HCT116 (cell line): Measurements from ENCODE around the gene FBXO31. TPM values are rescaled to one million over a fixed set of nuclear protein-coding genes. Genes with fewer than 3 reads are reported as not detected.

Experiments used
- ATAC-seq: fragments of 200-7000 bp; cut with Tn5 transposase; 2 replicates; pipeline ENCODE4 v1.9.1; 2020; ENCODE audit warnings: mild to moderate bottlenecking, moderate library complexity
- BruUV-seq: library from RNA; stranded (reverse); fragments of 400-500 nt; replicated peaks from 2 replicates; lab custom pipeline; 2021; lab: Mats Ljungman, UMichigan
- CTCF ChIA-PET: fragments of 300-600 bp; sonication (Branson Sonifier 250); formaldehyde crosslinking; loops from one replicate; lab custom pipeline; 2021; ENCODE audit warnings: antibody characterized with exemption; lab: Charles Lee
- POLR2A ChIA-PET: fragments of 300-600, 350-600 bp; sonication (Branson Sonifier 250); formaldehyde crosslinking; loops from one replicate; lab custom pipeline; 2021; ENCODE audit warnings: antibody characterized with exemption; lab: Charles Lee
- RAD21 ChIA-PET, 2 experiments: fragments of 300-600 bp; sonication (Branson Sonifier 250); formaldehyde crosslinking; loops; one replicate each; lab custom pipeline; 2023; ENCODE audit warnings: low total read pairs in 2 of 2; ENCODE audit not compliant: uncharacterized antibody in 2 of 2, unreplicated experiment in 2 of 2, low non-redundant PET in 1 of 2; lab: Charles Lee
- DNase-seq: peaks from one replicate; pipeline ENCODE4 v3.0.0-alpha.2; 2010; ENCODE audit warnings: low read depth, low spot score
- H2AFZ ChIP-seq: fragments of 200-600 bp; shearing (Covaris generic), sonication (generic); 2 replicates; pipeline ENCODE4 v1.6.1; 2017; ENCODE audit warnings: low read depth, mixed run types, mixed read lengths, antibody characterized with exemption, low read length; ENCODE audit not compliant: poor library complexity, severe bottlenecking
- H3K27ac ChIP-seq: 2 replicates; pipeline ENCODE4 v1.5.1; 2012; ENCODE audit warnings: low read depth, low read length
- H3K27me3 ChIP-seq: fragments of 200-600 bp; sonication (generic); 2 replicates; pipeline ENCODE4 v1.6.1; 2016; ENCODE audit warnings: mixed run types, low read length, mixed read lengths; ENCODE audit not compliant: insufficient read depth
- H3K36me3 ChIP-seq, 2 experiments: fragments of 200-500 bp in 1 of 2; fragments of 200-600 bp in 1 of 2; sonication (Bioruptor generic) in 1 of 2; sonication (generic) in 1 of 2; 2 replicates each; pipeline versions ENCODE4 v1.5.1 to v1.6.1; 2014 to 2016; ENCODE audit warnings: low read length in 2 of 2, inconsistent platforms in 1 of 2, mixed read lengths in 1 of 2, mixed run types in 1 of 2; ENCODE audit not compliant: insufficient read depth in 2 of 2, control insufficient read depth in 1 of 2
- H3K4me1 ChIP-seq, 2 experiments: fragments of 200-600 bp in 1 of 2; sonication (generic) in 1 of 2; 2 replicates each; pipeline versions ENCODE4 v1.5.1 to v1.6.1; 2012 to 2017; ENCODE audit warnings: low read length in 2 of 2, inconsistent platforms in 1 of 2, mild to moderate bottlenecking in 1 of 2, mixed read lengths in 1 of 2, mixed run types in 1 of 2, moderate library complexity in 1 of 2; ENCODE audit not compliant: insufficient read depth in 2 of 2, control insufficient read depth in 1 of 2
- H3K4me2 ChIP-seq: fragments of 200-600 bp; sonication (generic); 2 replicates; pipeline ENCODE4 v1.6.1; 2017; ENCODE audit warnings: mixed run types, low read length, mixed read lengths
- H3K4me3 ChIP-seq, 2 experiments: fragments of 200-600 bp in 1 of 2; sonication (generic) in 1 of 2; replicated peaks in 1 of 2; 2 replicates each; pipeline ENCODE4 v1.5.1; 2011 to 2016; ENCODE audit warnings: low read length in 2 of 2, control low read depth in 1 of 2, low read depth in 1 of 2, mild to moderate bottlenecking in 1 of 2, mixed read lengths in 1 of 2, mixed run types in 1 of 2
- H3K79me2 ChIP-seq: fragments of 200-600 bp; sonication (generic); 2 replicates; pipeline ENCODE4 v1.6.1; 2017; ENCODE audit warnings: mild to moderate bottlenecking, mixed run types, low read length, moderate library complexity, mixed read lengths; ENCODE audit not compliant: insufficient read depth
- H3K9ac ChIP-seq: fragments of 200-600 bp; sonication (generic); 2 replicates; pipeline ENCODE4 v1.6.1; 2016; ENCODE audit warnings: low read length, mixed read lengths
- H3K9me2 ChIP-seq: fragments of 200-600 bp; sonication (generic), shearing (Covaris generic); 2 replicates; pipeline ENCODE4 v1.6.1; 2017; ENCODE audit warnings: mixed run types, mild to moderate bottlenecking, moderate library complexity; ENCODE audit not compliant: insufficient read depth
- H3K9me3 ChIP-seq, 2 experiments: fragments of 200-500 bp in 1 of 2; fragments of 200-600 bp in 1 of 2; sonication (Bioruptor generic) in 1 of 2; sonication (generic) in 1 of 2; 2 replicates each; pipeline ENCODE4 v1.6.1; 2014 to 2017; ENCODE audit warnings: low read length in 2 of 2, mixed read lengths in 2 of 2, inconsistent platforms in 1 of 2, low read depth in 1 of 2, mild to moderate bottlenecking in 1 of 2, mixed run types in 1 of 2, moderate library complexity in 1 of 2; ENCODE audit not compliant: control insufficient read depth in 1 of 2, insufficient read depth in 1 of 2
- H4K20me1 ChIP-seq: fragments of 200-600 bp; sonication (generic), shearing (Covaris generic); 2 replicates; pipeline ENCODE4 v1.6.1; 2017; ENCODE audit warnings: mixed run types, mild to moderate bottlenecking, moderate library complexity; ENCODE audit not compliant: insufficient read depth
- CBX3 ChIP-seq: IDR thresholded peaks from 2 replicates; pipeline ENCODE4 v1.6.1; 2012; ENCODE audit warnings: low read depth
- CEBPB ChIP-seq: IDR thresholded peaks from 2 replicates; pipeline ENCODE4 v1.6.1; 2012; ENCODE audit warnings: low read depth
- ELF1 ChIP-seq: IDR thresholded peaks from 2 replicates; pipeline ENCODE4 v1.6.1; 2012; ENCODE audit warnings: low read depth, borderline replicate concordance
- FOSL1 ChIP-seq: IDR thresholded peaks from 2 replicates; pipeline ENCODE4 v1.6.1; 2012; ENCODE audit warnings: low read depth
- JUND ChIP-seq: IDR thresholded peaks from 2 replicates; pipeline ENCODE4 v1.6.1; 2012
- SIN3A ChIP-seq: IDR thresholded peaks from 2 replicates; pipeline ENCODE4 v1.6.1; 2012; ENCODE audit warnings: low read depth
- SP1 ChIP-seq: IDR thresholded peaks from 2 replicates; pipeline ENCODE4 v1.6.1; 2012; ENCODE audit warnings: low read depth
- SRF ChIP-seq: IDR thresholded peaks from 2 replicates; pipeline ENCODE4 v1.6.1; 2012; ENCODE audit warnings: low read depth
- TCF7L2 ChIP-seq: IDR thresholded peaks from 2 replicates; pipeline ENCODE4 v1.7.0; 2011; ENCODE audit warnings: borderline replicate concordance, inconsistent platforms; ENCODE audit not compliant: insufficient read depth, insufficient read length; ENCODE audit errors: extremely low read depth
- YY1 ChIP-seq: IDR thresholded peaks from 2 replicates; pipeline ENCODE4 v1.6.1; 2011; ENCODE audit warnings: low read length, low read depth, moderate library complexity, mild to moderate bottlenecking; ENCODE audit not compliant: insufficient replicate concordance; ENCODE audit errors: extremely low read depth
- ZFX ChIP-seq: fragments of 450-650 bp; IDR thresholded peaks from 2 replicates; pipeline ENCODE4 v1.6.1; 2017
- intact Hi-C: fragments of 100-400 bp; cut with micrococcal nuclease; formaldehyde crosslinking; loops from 2 replicates; pipeline ENCODE4 v1.10.0; 2022
- total RNA-seq: library from RNA; stranded (reverse); gene quantifications from one replicate; pipeline ENCODE4 v1.2.1, GENCODE V29; 2021; ENCODE audit not compliant: unreplicated experiment
- TF ChIP-seq, protein P1 (sequence below), 3 experiments: fragments of 200-600 bp in 1 of 3; sonication (generic) in 1 of 3; IDR thresholded peaks in 2 of 3; conservative IDR thresholded peaks in 1 of 3; 2 replicates each; pipeline ENCODE4 v1.5.1; 2012 to 2017; ENCODE audit warnings: low read depth in 2 of 3, low read length in 2 of 3, antibody characterized with exemption in 1 of 3, borderline replicate concordance in 1 of 3, control low read depth in 1 of 3, mild to moderate bottlenecking in 1 of 3, mixed read lengths in 1 of 3, mixed run types in 1 of 3, moderate library complexity in 1 of 3; ENCODE audit not compliant: insufficient read depth in 1 of 3
- TF ChIP-seq, protein P2 (sequence below): IDR thresholded peaks from 2 replicates; pipeline ENCODE4 v1.6.1; 2012
- TF ChIP-seq, protein P3 (sequence below): IDR thresholded peaks from 2 replicates; pipeline ENCODE4 v1.6.1; 2011; ENCODE audit warnings: mild to moderate bottlenecking, low read length, moderate library complexity; ENCODE audit not compliant: insufficient replicate concordance; ENCODE audit errors: extremely low read depth

FBXO31 gene
- total RNA-seq, 1 experiment from 2014 or later: 52.1 TPM

DNA sequence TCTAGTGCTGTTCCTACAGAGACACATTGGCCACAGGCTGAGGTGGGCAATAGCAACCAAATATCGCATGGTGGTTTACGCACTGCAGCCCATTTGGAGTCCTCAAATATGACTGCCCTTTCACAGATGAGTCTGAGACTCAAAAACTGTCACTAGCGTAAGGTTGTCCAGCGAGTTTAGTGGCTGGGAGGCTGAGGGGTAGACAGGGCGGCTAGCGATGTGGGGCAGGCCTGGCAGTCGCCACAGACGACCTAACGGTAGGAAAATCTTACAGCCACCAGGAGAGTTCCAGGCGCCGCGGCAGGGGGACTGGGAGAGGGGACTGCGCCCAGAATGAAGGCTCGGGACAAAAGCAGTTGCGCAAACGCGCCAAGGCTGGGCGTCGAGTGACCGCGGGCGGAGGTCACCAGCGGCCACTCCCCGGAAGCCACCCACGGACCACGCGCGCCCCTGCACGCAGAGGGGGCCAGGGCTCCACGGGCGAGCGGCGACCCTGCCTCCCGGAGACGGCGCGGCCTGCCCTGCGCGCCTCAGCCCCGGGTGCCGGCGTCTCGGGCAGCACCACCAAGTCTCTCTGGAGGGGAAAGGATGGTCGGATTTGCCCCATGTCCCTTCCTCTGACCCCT lies 7.9 kb upstream of the FBXO31 start:
- ATAC-seq: peak; percentile 1
- RAD21 ChIA-PET: no interaction called here
- intact Hi-C loops: no loop called here

DNA sequence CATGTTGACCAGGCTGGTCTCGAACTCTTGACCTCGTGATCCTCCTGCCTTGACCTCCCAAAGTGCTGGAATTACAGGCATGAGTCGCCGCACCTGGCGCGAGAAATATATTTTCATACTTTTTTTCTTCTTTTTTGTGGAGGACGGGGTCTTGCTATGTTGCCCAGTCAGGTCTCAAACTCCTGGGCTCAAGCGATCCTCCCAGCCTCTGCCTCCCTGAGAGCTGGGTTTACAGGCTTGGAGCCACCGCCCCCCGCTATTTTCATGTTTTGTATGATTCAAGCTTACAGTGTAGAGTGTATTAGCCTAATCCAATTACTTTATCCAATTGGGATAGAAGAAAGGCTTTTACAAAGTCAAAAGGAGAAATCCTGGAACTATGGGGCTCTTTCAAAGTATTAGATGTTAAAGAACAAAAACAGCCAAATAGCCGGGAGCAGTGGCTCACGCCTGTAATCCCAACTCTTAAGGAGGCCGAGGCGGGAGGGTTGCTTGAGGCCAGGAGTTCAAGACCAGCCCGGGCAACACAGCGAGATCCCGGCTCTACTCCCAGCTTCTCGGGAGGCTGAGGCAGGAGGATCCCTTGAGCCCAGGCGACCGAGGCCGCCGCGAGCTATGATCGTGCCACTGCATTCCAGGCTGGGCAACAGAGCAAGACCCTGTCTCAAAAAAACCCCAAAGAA lies 7.2 kb upstream of the FBXO31 start:
- ChIA-PET POLR2A (interaction anchor here (3.4 kb wide), 1 partner anchor 11 kb away, joined by 15 read pairs; no protein-coding TSS in a partner anchor), RAD21 (no interaction called here), CTCF (interaction anchor here (0.7 kb wide), 1 partner anchor 10 kb away, joined by 3 read pairs; no protein-coding TSS in a partner anchor)
- peaks cover 47 to 60% of the 10 kb centered on the region in 2 experiments for H3K4me1 ChIP-seq
- no peaks in the 10 kb centered on the region for H3K36me3 ChIP-seq
- H4K20me1 ChIP-seq: 0 out of 2 replicates have a peak, but pooled peaks cover 4% of the 10 kb centered on the region
- DNase-seq (no peak), ATAC-seq (no peak)
- peak overlapping the region; percentile 79; the same call in 1 of the 2 replicates for H3K9ac ChIP-seq
- H3K27me3 ChIP-seq: no peaks in the 10 kb centered on the region
- H2AFZ ChIP-seq: no peak overlapping the region
- no peaks in the 10 kb centered on the region for H3K9me3 ChIP-seq
- intact Hi-C loops: no loop called here
- BruUV-seq: no TSS peak
- H3K79me2 ChIP-seq: peaks cover 24% of the 10 kb centered on the region
- H3K9me2 ChIP-seq: no peaks in the 10 kb centered on the region
- H3K4me2 ChIP-seq: peak overlapping the region; percentile 87
- H3K4me3 ChIP-seq: peak overlapping the region; percentile 64 to 72
- peak overlapping the region; percentile 87 for H3K27ac ChIP-seq
- TF ChIP-seq SP1 (no peak), SIN3A (no peak), TCF7L2 (no peak), FOSL1 (no peak), ZFX (no peak), CBX3 (no peak), CEBPB (no peak), ELF1 (no peak), YY1 (no peak), JUND (no peak), SRF (no peak)
- TF ChIP-seq, protein P1, sequence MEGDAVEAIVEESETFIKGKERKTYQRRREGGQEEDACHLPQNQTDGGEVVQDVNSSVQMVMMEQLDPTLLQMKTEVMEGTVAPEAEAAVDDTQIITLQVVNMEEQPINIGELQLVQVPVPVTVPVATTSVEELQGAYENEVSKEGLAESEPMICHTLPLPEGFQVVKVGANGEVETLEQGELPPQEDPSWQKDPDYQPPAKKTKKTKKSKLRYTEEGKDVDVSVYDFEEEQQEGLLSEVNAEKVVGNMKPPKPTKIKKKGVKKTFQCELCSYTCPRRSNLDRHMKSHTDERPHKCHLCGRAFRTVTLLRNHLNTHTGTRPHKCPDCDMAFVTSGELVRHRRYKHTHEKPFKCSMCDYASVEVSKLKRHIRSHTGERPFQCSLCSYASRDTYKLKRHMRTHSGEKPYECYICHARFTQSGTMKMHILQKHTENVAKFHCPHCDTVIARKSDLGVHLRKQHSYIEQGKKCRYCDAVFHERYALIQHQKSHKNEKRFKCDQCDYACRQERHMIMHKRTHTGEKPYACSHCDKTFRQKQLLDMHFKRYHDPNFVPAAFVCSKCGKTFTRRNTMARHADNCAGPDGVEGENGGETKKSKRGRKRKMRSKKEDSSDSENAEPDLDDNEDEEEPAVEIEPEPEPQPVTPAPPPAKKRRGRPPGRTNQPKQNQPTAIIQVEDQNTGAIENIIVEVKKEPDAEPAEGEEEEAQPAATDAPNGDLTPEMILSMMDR (IDR thresholded peaks at IDR 0.05 in 2 of 3, conservative IDR thresholded peaks at IDR 0.05 in 1 of 3; ENCODE audit: borderline replicate concordance in 1 of 3, insufficient read depth in 1 of 3, low read depth in 2 of 3, low read length in 2 of 3): no peak
- TF ChIP-seq, protein P2, sequence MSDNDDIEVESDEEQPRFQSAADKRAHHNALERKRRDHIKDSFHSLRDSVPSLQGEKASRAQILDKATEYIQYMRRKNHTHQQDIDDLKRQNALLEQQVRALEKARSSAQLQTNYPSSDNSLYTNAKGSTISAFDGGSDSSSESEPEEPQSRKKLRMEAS: no peak
- TF ChIP-seq, protein P3, sequence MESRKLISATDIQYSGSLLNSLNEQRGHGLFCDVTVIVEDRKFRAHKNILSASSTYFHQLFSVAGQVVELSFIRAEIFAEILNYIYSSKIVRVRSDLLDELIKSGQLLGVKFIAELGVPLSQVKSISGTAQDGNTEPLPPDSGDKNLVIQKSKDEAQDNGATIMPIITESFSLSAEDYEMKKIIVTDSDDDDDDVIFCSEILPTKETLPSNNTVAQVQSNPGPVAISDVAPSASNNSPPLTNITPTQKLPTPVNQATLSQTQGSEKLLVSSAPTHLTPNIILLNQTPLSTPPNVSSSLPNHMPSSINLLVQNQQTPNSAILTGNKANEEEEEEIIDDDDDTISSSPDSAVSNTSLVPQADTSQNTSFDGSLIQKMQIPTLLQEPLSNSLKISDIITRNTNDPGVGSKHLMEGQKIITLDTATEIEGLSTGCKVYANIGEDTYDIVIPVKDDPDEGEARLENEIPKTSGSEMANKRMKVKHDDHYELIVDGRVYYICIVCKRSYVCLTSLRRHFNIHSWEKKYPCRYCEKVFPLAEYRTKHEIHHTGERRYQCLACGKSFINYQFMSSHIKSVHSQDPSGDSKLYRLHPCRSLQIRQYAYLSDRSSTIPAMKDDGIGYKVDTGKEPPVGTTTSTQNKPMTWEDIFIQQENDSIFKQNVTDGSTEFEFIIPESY: no peak

More for the DNA sequence above, 7.9 kb upstream of the FBXO31 start:
- Histone ChIP-seq H3K9ac (peak overlapping the region; percentile 79), H3K79me2 (peaks cover 26% of the 10 kb centered on the region), H3K4me2 (peak overlapping the region; percentile 87), H2AFZ (no peak overlapping the region), H3K27ac (peak overlapping the region; percentile 87), H3K27me3 (no peaks in the 10 kb centered on the region), H3K4me3 (peak overlapping the region; percentile 64 to 72), H3K36me3 (no peaks in the 10 kb centered on the region), H3K9me3 (no peaks in the 10 kb centered on the region), H3K4me1 (peaks cover 47 to 60% of the 10 kb centered on the region in 2 experiments), H4K20me1 (0 out of 2 replicates have a peak, but pooled peaks cover 4% of the 10 kb centered on the region), H3K9me2 (no peaks in the 10 kb centered on the region)
- TF ChIP-seq ZFX (peak; percentile 19; the same call in 1 of the 2 replicates), FOSL1 (no peak)
- TSS peak; percentile 79 for BruUV-seq
- CTCF ChIA-PET: no interaction called here
- DNase-seq: no peak
- POLR2A ChIA-PET: interaction anchor here (1.7 kb wide), 1 partner anchor 8 kb away, joined by 9 read pairs; the partner anchor contains the start of gene FBXO31
